NCI-H82 treated with DMSO at 0.1 percent for 48 hours (cell line): Measurements from ENCODE around the gene RTP5.

Experiments used
- DNase-seq: peaks from one replicate; lab custom pipeline; 2025; ENCODE audit not compliant: unreplicated experiment; lab: John Stamatoyannopoulos, UW

Gene RTP5

GRCh38 chr2:241857572-241858121 lies 11.9 kb upstream of the RTP5 start:
- DNase-seq = no peak

- no peak for DNase-seq
These were observed 11.1 kb upstream of the RTP5 start, which contains the start of gene PDCD1 for GRCh38 chr2:241858206-241859016. Gene PDCD1, minus strand, starts transcription at chr2:241858894. Its CDS starts 56 bp downstream, at chr2:241858838.

- no peak for DNase-seq
These were observed 10.5 kb upstream of the RTP5 start for GRCh38 chr2:241859017-241859435.

GRCh38 chr2:241859436-241860183 lies 9.9 kb upstream of the RTP5 start:
- DNase-seq = no peak

- DNase-seq = no peak
These were observed 9.1 kb upstream of the RTP5 start for GRCh38 chr2:241860184-241861078.

- DNase-seq = no peak
These were observed 8.3 kb upstream of the RTP5 start for GRCh38 chr2:241861264-241861663.

GRCh38 chr2:241862093-241862492 lies 7.4 kb upstream of the RTP5 start:
- DNase-seq = no peak

- no peak for DNase-seq
These were observed 6.6 kb upstream of the RTP5 start for GRCh38 chr2:241862775-241863535.

GRCh38 chr2:241863536-241863954 lies 6.0 kb upstream of the RTP5 start:
- no peak for DNase-seq

GRCh38 chr2:241864168-241864849 lies 5.2 kb upstream of the RTP5 start:
- no peak for DNase-seq

- DNase-seq = no peak
These were observed 4.7 kb upstream of the RTP5 start for GRCh38 chr2:241864850-241865213.

- no peak for DNase-seq
These were observed 4.0 kb upstream of the RTP5 start for GRCh38 chr2:241865416-241865956.

- DNase-seq = no peak
These were observed 3.4 kb upstream of the RTP5 start for GRCh38 chr2:241865957-241866789.

GRCh38 chr2:241866790-241867645 lies 2.5 kb upstream of the RTP5 start:
- DNase-seq = no peak

- no peak for DNase-seq
These were observed 1.6 kb upstream of the RTP5 start for GRCh38 chr2:241867776-241868420.

GRCh38 chr2:241868661-241869081 lies 858 bp upstream of the RTP5 start:
- DNase-seq = no peak

GRCh38 chr2:241870081-241870541 lies 582 bp downstream of the RTP5 start:
- no peak for DNase-seq
